Stimulated activated CD4-positive, alpha-beta T cell treated with anti-CD3 and anti-CD28 coated beads, Interleukin-12 subunit alpha, Interleukin-12 subunit beta, amount 100 ng/mL, for 24 hours (primary cell): ENCODE results near the gene MRPS5.

Source experiments
- DNase-seq, 2 experiments: peaks; one replicate each; pipeline ENCODE4 v3.0.0-alpha.2; 2020; ENCODE audit warnings: low read depth in 2 of 2

The MRPS5 gene

GRCh38 chr2:95091885-95092555 lies 29.6 kb downstream of the MRPS5 start:
- no peak for DNase-seq

- DNase-seq, result no peak
These were observed 34.2 kb downstream of the MRPS5 start for GRCh38 chr2:95087379-95087778.

- no peak for DNase-seq
These were observed 35.6 kb downstream of the MRPS5 start for GRCh38 chr2:95086017-95086416.

- DNase-seq, result no peak
These were observed 39.1 kb downstream of the MRPS5 start for GRCh38 chr2:95082477-95082876.

GRCh38 chr2:95079199-95079683 lies 42.4 kb downstream of the MRPS5 start:
- DNase-seq, result no peak

- DNase-seq, result no peak
These were observed 43.6 kb downstream of the MRPS5 start for GRCh38 chr2:95077861-95078603.

- DNase-seq, result no peak
These were observed 44.1 kb downstream of the MRPS5 start for GRCh38 chr2:95077530-95077825.

GRCh38 chr2:95076705-95077529 lies 44.7 kb downstream of the MRPS5 start:
- peak; percentile 75 to 88 for DNase-seq

- DNase-seq, result no peak
These were observed 46.0 kb downstream of the MRPS5 start for GRCh38 chr2:95075440-95076132.

GRCh38 chr2:95074663-95075439 lies 46.8 kb downstream of the MRPS5 start:
- no peak for DNase-seq

- no peak for DNase-seq
These were observed 47.5 kb downstream of the MRPS5 start for GRCh38 chr2:95073856-95074662.

GRCh38 chr2:95072424-95072823 lies 49.2 kb downstream of the MRPS5 start:
- no peak for DNase-seq

GRCh38 chr2:95071856-95072255 lies 49.8 kb downstream of the MRPS5 start:
- DNase-seq, result no peak

- no peak for DNase-seq
These were observed 52.1 kb downstream of the MRPS5 start for GRCh38 chr2:95069465-95069864.

- DNase-seq, result no peak
These were observed 53.4 kb downstream of the MRPS5 start for GRCh38 chr2:95068256-95068655.

GRCh38 chr2:95063086-95063958 lies 58.3 kb downstream of the MRPS5 start:
- DNase-seq, result no peak

- DNase-seq, result no peak
These were observed 59.1 kb downstream of the MRPS5 start for GRCh38 chr2:95062242-95063085.

- DNase-seq, result no peak
These were observed 59.9 kb downstream of the MRPS5 start for GRCh38 chr2:95061601-95062183.
